B cell (primary cell): ENCODE results near the gene NOS1AP. TPM values are rescaled to one million over a fixed set of nuclear protein-coding genes. Genes with fewer than 3 reads are reported as not detected.

ENCODE experiments used
- ATAC-seq: fragments of 200-7000 bp; cut with Tn5 transposase; one replicate; pipeline ENCODE4 v1.10.0; 2021; ENCODE audit warnings: low read depth, mild to moderate bottlenecking, moderate number of reproducible peaks, moderate library complexity
- CTCF ChIA-PET: fragments of 350-600 bp; sonication (Branson Sonifier 250); formaldehyde crosslinking; loops from one replicate; lab custom pipeline; 2021; ENCODE audit warnings: antibody characterized with exemption, inconsistent platforms; lab: Charles Lee
- POLR2A ChIA-PET: fragments of 350-600 bp; sonication (Branson Sonifier 250); formaldehyde crosslinking; loops from one replicate; lab custom pipeline; 2021; ENCODE audit warnings: antibody characterized with exemption; lab: Charles Lee
- DNase-seq: peaks from one replicate; pipeline ENCODE4 v3.0.0; 2013
- H2AFZ ChIP-seq: 2 replicates; pipeline ENCODE4 v1.6.1; 2012; ENCODE audit warnings: mild to moderate bottlenecking, low read depth, low read length; ENCODE audit not compliant: insufficient read depth, poor library complexity, severe bottlenecking
- H3K27ac ChIP-seq, 2 donors: 1 replicate in 1 of 2; 2 replicates in 1 of 2; pipeline ENCODE4 v1.5.1; 2012 to 2013; ENCODE audit warnings: low read length in 2 of 2, mild to moderate bottlenecking in 2 of 2, moderate library complexity in 1 of 2
- H3K27me3 ChIP-seq, 4 experiments: fragments of 200-600 bp in 1 of 4; sonication (generic) in 1 of 4; replicated peaks in 1 of 4; 1 replicate in 2 of 4; 2 replicates in 2 of 4; pipeline versions ENCODE4 v1.6.1 to v1.7.0; 2013 to 2016; ENCODE audit warnings: low read length in 3 of 4, mild to moderate bottlenecking in 2 of 4, mixed read lengths in 1 of 4, moderate library complexity in 1 of 4; ENCODE audit not compliant: insufficient read depth in 4 of 4, control insufficient read depth in 3 of 4; ENCODE audit errors: control extremely low read depth in 1 of 4
- H3K36me3 ChIP-seq, 2 experiments: replicated peaks in 1 of 2; 1 replicate in 1 of 2; 2 replicates in 1 of 2; pipeline versions ENCODE4 v1.6.1 to v1.7.1; 2013; ENCODE audit warnings: low read length in 1 of 2; ENCODE audit not compliant: insufficient read depth in 2 of 2, control insufficient read depth in 1 of 2; ENCODE audit errors: control extremely low read depth in 1 of 2, extremely low read depth in 1 of 2
- H3K4me1 ChIP-seq, 2 donors: fragments of 200-600 bp in 1 of 2; sonication (generic) in 1 of 2; 1 replicate in 1 of 2; 2 replicates in 1 of 2; pipeline versions ENCODE4 v1.5.1 to v1.6.1; 2013 to 2017; ENCODE audit warnings: low read length in 2 of 2; ENCODE audit not compliant: control insufficient read depth in 2 of 2, insufficient read depth in 2 of 2
- H3K4me2 ChIP-seq: replicated peaks from 2 replicates; pipeline ENCODE3; 2012; ENCODE audit warnings: mild to moderate bottlenecking, low read depth, low read length; ENCODE audit not compliant: poor library complexity, severe bottlenecking
- H3K4me3 ChIP-seq, 5 experiments: fragments of 200-600 bp in 1 of 5; sonication (generic) in 1 of 5; 1 replicate in 3 of 5; 2 replicates in 2 of 5; pipeline versions ENCODE4 v1.5.1 to v1.7.0; 2011 to 2016; ENCODE audit warnings: low read length in 4 of 5, mild to moderate bottlenecking in 4 of 5, low read depth in 2 of 5, control low read depth in 1 of 5, moderate library complexity in 1 of 5; ENCODE audit not compliant: insufficient read depth in 1 of 5; ENCODE audit errors: control extremely low read depth in 1 of 5, extremely low read depth in 1 of 5
- H3K79me2 ChIP-seq: fragments of 200-600 bp; sonication (generic); one replicate; pipeline ENCODE4 v1.6.0; 2016; ENCODE audit warnings: low read length; ENCODE audit not compliant: control insufficient read depth, insufficient read depth
- H3K9ac ChIP-seq: fragments of 200-600 bp; sonication (generic); 2 replicates; pipeline ENCODE4 v1.6.1; 2017; ENCODE audit warnings: mild to moderate bottlenecking, low read length, moderate library complexity
- H3K9me3 ChIP-seq, 3 donors: one replicate each; pipeline versions ENCODE4 v1.6.1 to v1.7.1; 2013; ENCODE audit warnings: low read length in 2 of 3; ENCODE audit not compliant: control insufficient read depth in 2 of 3, insufficient read depth in 1 of 3; ENCODE audit errors: control extremely low read depth in 1 of 3
- H4K20me1 ChIP-seq: 2 replicates; pipeline ENCODE4 v1.6.0; 2012; ENCODE audit warnings: mild to moderate bottlenecking, low read length; ENCODE audit not compliant: insufficient read depth, control insufficient read depth, poor library complexity, severe bottlenecking
- H3K27ac Mint-ChIP-seq: one replicate; pipeline ENCODE4 v1.8.0; 2021; ENCODE audit warnings: mixed read lengths
- H3K27me3 Mint-ChIP-seq: one replicate; pipeline ENCODE4 v1.8.0; 2021; ENCODE audit warnings: mixed read lengths
- H3K4me1 Mint-ChIP-seq: one replicate; pipeline ENCODE4 v1.8.0; 2021; ENCODE audit warnings: mixed read lengths
- H3K4me3 Mint-ChIP-seq: one replicate; pipeline ENCODE4 v1.8.0; 2021; ENCODE audit warnings: mixed read lengths
- H3K9me3 Mint-ChIP-seq: one replicate; pipeline ENCODE4 v1.8.0; 2022; ENCODE audit warnings: mixed read lengths; ENCODE audit not compliant: insufficient read depth
- EZH2 ChIP-seq: IDR thresholded peaks from 2 replicates; pipeline ENCODE4 v1.6.1; 2012; ENCODE audit warnings: borderline replicate concordance, low read depth, mild to moderate bottlenecking, moderate library complexity, low read length; ENCODE audit not compliant: insufficient read depth, poor library complexity, severe bottlenecking
- WGBS: methylation state at CpG from one replicate; pipeline ENCODE4 v1.1.5; 2013; ENCODE audit warnings: missing lambda C conversion rate; ENCODE audit not compliant: insufficient coverage; 5-methylcytosine and 5-hydroxymethylcytosine counted together
- intact Hi-C: fragments of 100-400 bp; cut with micrococcal nuclease; formaldehyde crosslinking; loops from one replicate; pipeline ENCODE4 v1.10.0; 2022
- polyA plus RNA-seq: library from polyadenylated mRNA; depleted of rRNA; stranded (reverse); fragments of >200 nt; gene quantifications from 2 replicates; pipeline ENCODE4 v1.2.3, GENCODE V29; 2012
- total RNA-seq, 2 donors: library from RNA; stranded (reverse); fragments of 120-200 nt in 1 of 2; gene quantifications; 1 replicate in 1 of 2; 2 replicates in 1 of 2; pipeline versions ENCODE4 v1.2.3 to v1.2.4, GENCODE V29; 2013 to 2022
- TF ChIP-seq, protein P1 (sequence below): fragments of 200-600 bp; IDR thresholded peaks from one replicate; pipeline ENCODE4 v1.8.0; 2022; ENCODE audit warnings: antibody characterized with exemption, mild to moderate bottlenecking

Gene NOS1AP
- total and polyA plus RNA-seq, 2 donors (not counting 1 experiment from before 2014, with no cell fraction given) = 0.32 TPM; not detected in 1

DNA sequence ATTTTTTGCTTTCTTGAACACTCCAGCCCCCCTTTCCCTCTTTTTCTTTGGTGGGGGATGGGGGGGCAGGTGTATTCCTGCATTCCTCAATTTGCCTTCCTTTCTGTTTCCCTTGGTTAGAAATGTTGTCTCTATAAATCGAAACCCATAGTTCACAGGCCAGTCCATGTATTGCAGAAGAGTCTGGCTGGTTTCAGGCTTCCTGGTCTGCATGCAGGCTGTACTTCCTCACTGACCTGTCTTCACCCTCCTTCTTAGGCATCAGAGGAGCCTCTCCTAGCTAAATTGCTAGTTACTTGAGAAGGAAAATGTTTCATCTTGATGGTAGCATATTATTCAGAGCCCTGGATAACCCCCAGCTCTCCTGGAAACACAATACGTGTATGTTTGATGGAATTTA is 167.1 kb downstream of the NOS1AP start:
- Histone ChIP-seq H3K27me3 (peaks cover 0 to 10% (median 4%) of the 10 kb centered on the region in 4 experiments), H4K20me1 (no peaks in the 10 kb centered on the region), H3K9ac (no peak overlapping the region), H3K4me1 (no peaks in the 10 kb centered on the region), H3K4me2 (no peak overlapping the region), H3K36me3 (no peaks in the 10 kb centered on the region), H2AFZ (no peak overlapping the region), H3K79me2 (no peaks in the 10 kb centered on the region), H3K27ac (no peak overlapping the region), H3K4me3 (no peak overlapping the region), H3K9me3 (no peaks in the 10 kb centered on the region)
- Mint-ChIP-seq H3K4me3 (no peak overlapping the region), H3K9me3 (no peaks in the 10 kb centered on the region), H3K27ac (no peak overlapping the region), H3K4me1 (no peaks in the 10 kb centered on the region), H3K27me3 (peaks cover 26% of the 10 kb centered on the region)
- CTCF ChIA-PET = no interaction called here
- no peak for DNase-seq
- no peak for ATAC-seq
- intact Hi-C loops = no loop called here
- POLR2A ChIA-PET = no interaction called here
- no CpG with 5 or more reads among the region's 2 CpGs for WGBS
- TF ChIP-seq, protein P1, sequence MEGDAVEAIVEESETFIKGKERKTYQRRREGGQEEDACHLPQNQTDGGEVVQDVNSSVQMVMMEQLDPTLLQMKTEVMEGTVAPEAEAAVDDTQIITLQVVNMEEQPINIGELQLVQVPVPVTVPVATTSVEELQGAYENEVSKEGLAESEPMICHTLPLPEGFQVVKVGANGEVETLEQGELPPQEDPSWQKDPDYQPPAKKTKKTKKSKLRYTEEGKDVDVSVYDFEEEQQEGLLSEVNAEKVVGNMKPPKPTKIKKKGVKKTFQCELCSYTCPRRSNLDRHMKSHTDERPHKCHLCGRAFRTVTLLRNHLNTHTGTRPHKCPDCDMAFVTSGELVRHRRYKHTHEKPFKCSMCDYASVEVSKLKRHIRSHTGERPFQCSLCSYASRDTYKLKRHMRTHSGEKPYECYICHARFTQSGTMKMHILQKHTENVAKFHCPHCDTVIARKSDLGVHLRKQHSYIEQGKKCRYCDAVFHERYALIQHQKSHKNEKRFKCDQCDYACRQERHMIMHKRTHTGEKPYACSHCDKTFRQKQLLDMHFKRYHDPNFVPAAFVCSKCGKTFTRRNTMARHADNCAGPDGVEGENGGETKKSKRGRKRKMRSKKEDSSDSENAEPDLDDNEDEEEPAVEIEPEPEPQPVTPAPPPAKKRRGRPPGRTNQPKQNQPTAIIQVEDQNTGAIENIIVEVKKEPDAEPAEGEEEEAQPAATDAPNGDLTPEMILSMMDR = no peak
- TF ChIP-seq EZH2 = no peak

DNA sequence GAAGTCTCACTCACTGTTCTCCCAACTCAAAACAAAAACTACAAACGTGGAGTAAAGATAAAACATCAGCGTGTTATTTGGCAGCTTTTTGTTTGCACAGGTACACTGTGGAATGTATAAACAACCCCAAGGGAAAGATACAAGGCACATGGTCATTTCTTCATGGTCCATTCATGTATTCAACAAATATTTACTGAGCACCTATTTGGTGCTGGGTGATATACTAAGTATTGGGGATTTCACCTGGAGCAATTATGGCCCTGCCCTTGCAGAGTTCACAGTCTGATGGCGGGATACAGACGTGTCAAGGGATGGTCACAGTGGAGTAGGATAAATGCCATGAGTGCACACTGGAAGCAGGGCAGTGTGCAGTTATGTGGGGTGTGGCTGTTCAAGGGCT is 171.1 kb downstream of the NOS1AP start:
- H3K36me3 ChIP-seq = no peaks in the 10 kb centered on the region
- H3K27ac ChIP-seq = no peak overlapping the region
- POLR2A ChIA-PET = no interaction called here
- no peak overlapping the region for H2AFZ ChIP-seq
- H3K4me2 ChIP-seq = no peak overlapping the region
- no peak overlapping the region for H3K4me3 ChIP-seq
- peaks cover 0 to 7% (median 3%) of the 10 kb centered on the region in 4 experiments for H3K27me3 ChIP-seq
- TF ChIP-seq EZH2 = no peak
- TF ChIP-seq, protein P1 = no peak
- no peaks in the 10 kb centered on the region for H3K4me1 ChIP-seq
- intact Hi-C loops = no loop called here
- no peak for ATAC-seq
- no peaks in the 10 kb centered on the region for H3K79me2 ChIP-seq
- Mint-ChIP-seq H3K4me1 (no peaks in the 10 kb centered on the region), H3K4me3 (no peak overlapping the region), H3K9me3 (no peaks in the 10 kb centered on the region), H3K27ac (no peak overlapping the region), H3K27me3 (peaks cover 18% of the 10 kb centered on the region)
- CTCF ChIA-PET = no interaction called here
- 100% methylated on average over 2 of the region's 4 CpGs for WGBS
- H3K9ac ChIP-seq = no peak overlapping the region
- DNase-seq = no peak
- no peaks in the 10 kb centered on the region for H4K20me1 ChIP-seq
- no peaks in the 10 kb centered on the region for H3K9me3 ChIP-seq
